Mesodermal cell (in vitro differentiated cells): ENCODE results near the gene KCND3.

Experiments
- H3K27ac ChIP-seq: 2 replicates; pipeline ENCODE4 v1.7.0; 2013; ENCODE audit warnings: mild to moderate bottlenecking, low read depth, low read length, moderate library complexity; ENCODE audit not compliant: severe bottlenecking
- H3K36me3 ChIP-seq: 2 replicates; pipeline ENCODE4 v1.7.1; 2013; ENCODE audit warnings: mild to moderate bottlenecking, low read length, moderate library complexity; ENCODE audit not compliant: control insufficient read depth, insufficient read depth
- H3K4me1 ChIP-seq: one replicate; pipeline ENCODE4 v1.7.1; 2013; ENCODE audit warnings: mild to moderate bottlenecking, low read length; ENCODE audit not compliant: insufficient read depth, control insufficient read depth, poor library complexity, severe bottlenecking
- H3K4me3 ChIP-seq: 2 replicates; pipeline ENCODE4 v1.7.0; 2013; ENCODE audit warnings: low read length, control low read depth, mild to moderate bottlenecking; ENCODE audit not compliant: insufficient read depth, poor library complexity, severe bottlenecking; ENCODE audit errors: extremely low read depth
- H3K9me3 ChIP-seq: 2 replicates; pipeline ENCODE4 v1.7.1; 2013; ENCODE audit warnings: mild to moderate bottlenecking, low read length, moderate library complexity; ENCODE audit not compliant: control insufficient read depth
- WGBS, 2 experiments: methylation state at CpG; one replicate each; pipeline ENCODE4 v1.1.5; 2013; ENCODE audit warnings: missing lambda C conversion rate in 2 of 2; ENCODE audit not compliant: insufficient coverage in 2 of 2; 5-methylcytosine and 5-hydroxymethylcytosine counted together

The KCND3 gene

GRCh38 chr1:111736548-111737215 is 252.8 kb downstream of the KCND3 start:
- 66 to 88% methylated on average over 3 of the region's 4 CpGs for WGBS, 2 experiments
- Histone ChIP-seq H3K4me3 (no peak overlapping the region), H3K36me3 (peaks cover 5% of the 10 kb centered on the region), H3K4me1 (peaks cover 34% of the 10 kb centered on the region), H3K27ac (no peak overlapping the region), H3K9me3 (no peaks in the 10 kb centered on the region)

GRCh38 chr1:111735858-111736544 is 253.5 kb downstream of the KCND3 start:
- H3K4me3 ChIP-seq = no peak overlapping the region
- H3K36me3 ChIP-seq = peaks cover 5% of the 10 kb centered on the region
- no peaks in the 10 kb centered on the region for H3K9me3 ChIP-seq
- WGBS, 2 experiments = 36 to 43% methylated on average over 6 of the region's 8 CpGs
- peaks cover 34% of the 10 kb centered on the region for H3K4me1 ChIP-seq
- no peak overlapping the region for H3K27ac ChIP-seq

GRCh38 chr1:111735321-111735720 is 254.1 kb downstream of the KCND3 start:
- Histone ChIP-seq H3K4me3 (no peak overlapping the region), H3K36me3 (peaks cover 5% of the 10 kb centered on the region), H3K9me3 (no peaks in the 10 kb centered on the region), H3K4me1 (peaks cover 36% of the 10 kb centered on the region), H3K27ac (no peak overlapping the region)
- 90 to 96% methylated on average over 1 to 4 of the region's 4 CpGs for WGBS, 2 experiments

GRCh38 chr1:111734856-111735255 is 254.6 kb downstream of the KCND3 start:
- Histone ChIP-seq H3K36me3 (peaks cover 5% of the 10 kb centered on the region), H3K27ac (no peak overlapping the region), H3K4me1 (peaks cover 41% of the 10 kb centered on the region), H3K9me3 (no peaks in the 10 kb centered on the region), H3K4me3 (no peak overlapping the region)
- 86 to 100% methylated on average over 1 to 2 of the region's 3 CpGs for WGBS, 2 experiments

- Histone ChIP-seq H3K4me1 (peaks cover 42% of the 10 kb centered on the region), H3K9me3 (no peaks in the 10 kb centered on the region), H3K27ac (no peak overlapping the region), H3K4me3 (no peak overlapping the region), H3K36me3 (peaks cover 5% of the 10 kb centered on the region)
- 90 to 93% methylated on average over 3 of the region's 3 CpGs for WGBS, 2 experiments
These were observed 255.0 kb downstream of the KCND3 start for GRCh38 chr1:111734426-111734825.

GRCh38 chr1:111733992-111734341 is 255.5 kb downstream of the KCND3 start:
- Histone ChIP-seq H3K4me1 (peaks cover 42% of the 10 kb centered on the region), H3K36me3 (peaks cover 5% of the 10 kb centered on the region), H3K9me3 (no peaks in the 10 kb centered on the region), H3K4me3 (no peak overlapping the region), H3K27ac (peak overlapping the region; percentile 37)
- 83 to 98% methylated on average over 3 to 4 of the region's 5 CpGs for WGBS, 2 experiments

- 80 to 81% methylated on average over 3 to 6 of the region's 9 CpGs for WGBS, 2 experiments
- peaks cover 5% of the 10 kb centered on the region for H3K36me3 ChIP-seq
- H3K4me3 ChIP-seq = no peak overlapping the region
- H3K27ac ChIP-seq = peak overlapping the region; percentile 75
- H3K9me3 ChIP-seq = no peaks in the 10 kb centered on the region
- H3K4me1 ChIP-seq = peaks cover 42% of the 10 kb centered on the region
These were observed 256.1 kb downstream of the KCND3 start for GRCh38 chr1:111733183-111733991.

GRCh38 chr1:111732718-111733117 is 256.8 kb downstream of the KCND3 start:
- 90 to 95% methylated on average over 7 of the region's 7 CpGs for WGBS, 2 experiments

GRCh38 chr1:111731956-111732355 is 257.5 kb downstream of the KCND3 start:
- Histone ChIP-seq H3K36me3 (peaks cover 10% of the 10 kb centered on the region), H3K9me3 (no peaks in the 10 kb centered on the region), H3K27ac (no peak overlapping the region), H3K4me1 (peaks cover 30% of the 10 kb centered on the region), H3K4me3 (no peak overlapping the region)
- 82 to 100% methylated on average over 4 of the region's 6 CpGs for WGBS, 2 experiments

More at GRCh38 chr1:111732718-111733117, 256.8 kb downstream of the KCND3 start:
- Histone ChIP-seq H3K4me1 (peaks cover 37% of the 10 kb centered on the region), H3K36me3 (peaks cover 5% of the 10 kb centered on the region), H3K27ac (peak overlapping the region; percentile 75), H3K9me3 (no peaks in the 10 kb centered on the region), H3K4me3 (no peak overlapping the region)

GRCh38 chr1:111730706-111731105 is 258.8 kb downstream of the KCND3 start:
- no peak overlapping the region for H3K4me3 ChIP-seq
- H3K27ac ChIP-seq = no peak overlapping the region
- H3K36me3 ChIP-seq = peaks cover 17% of the 10 kb centered on the region
- no peaks in the 10 kb centered on the region for H3K9me3 ChIP-seq
- 100% methylated on average over 1 of the region's 4 CpGs for WGBS, 2 experiments
- H3K4me1 ChIP-seq = peaks cover 21% of the 10 kb centered on the region
